Right lobe of liver (tissue), 6 donors: ENCODE data around the gene HIBADH. TPM values are rescaled to one million over a fixed set of nuclear protein-coding genes. Genes with fewer than 3 reads are reported as not detected.
"Not testable (repeated sequence)": the region's sequence is repeated elsewhere in the genome, so short reads cannot be mapped to it uniquely, and the experiment has no call there.

Experiments used
- ATAC-seq, 4 donors: fragments of 200-7000 bp; cut with Tn5 transposase; one replicate each; pipeline ENCODE4 v1.9.1; 2020; ENCODE audit warnings: mild to moderate bottlenecking in 4 of 4, moderate library complexity in 4 of 4
- DNase-seq, 3 donors: peaks; one replicate each; pipeline ENCODE4 v3.0.0-alpha.2; 2020
- H3K27ac ChIP-seq, 3 donors: fragments of 200-600 bp; one replicate each; pipeline ENCODE4 v1.8.0; 2022
- H3K27me3 ChIP-seq, 2 donors: fragments of 200-600 bp; one replicate each; pipeline ENCODE4 v1.8.0; 2022
- H3K36me3 ChIP-seq, 4 donors: fragments of 200-600 bp; sonication (generic) in 1 of 4; one replicate each; pipeline versions ENCODE4 v1.5.1 to v1.8.0; 2017 to 2022; ENCODE audit warnings: control low read depth in 1 of 4
- H3K4me1 ChIP-seq, 4 donors: fragments of 200-600 bp; sonication (generic) in 1 of 4; one replicate each; pipeline versions ENCODE4 v1.5.1 to v1.8.0; 2017 to 2022; ENCODE audit warnings: control low read depth in 1 of 4
- H3K4me3 ChIP-seq, 3 donors: fragments of 200-600 bp; one replicate each; pipeline ENCODE4 v1.8.0; 2022
- H3K9me3 ChIP-seq, 4 donors: fragments of 200-600 bp; sonication (generic) in 1 of 4; one replicate each; pipeline versions ENCODE4 v1.5.1 to v1.8.0; 2017 to 2022; ENCODE audit warnings: control low read depth in 1 of 4
- CTCF ChIP-seq, 4 donors: fragments of 200-600 bp in 3 of 4; fragments of 450-650 bp in 1 of 4; IDR thresholded peaks; one replicate each; pipeline versions ENCODE4 v1.5.1 to v1.8.0; 2016 to 2022; ENCODE audit warnings: antibody characterized with exemption in 4 of 4, mild to moderate bottlenecking in 2 of 4
- POLR2A ChIP-seq: fragments of 450-650 bp; IDR thresholded peaks from one replicate; pipeline ENCODE4 v1.6.1; 2017; ENCODE audit warnings: antibody characterized with exemption, mild to moderate bottlenecking
- WGBS: methylation state at CpG from one replicate; pipeline ENCODE4 v1.1.6; 2018; ENCODE audit warnings: low coverage, low lambda C conversion rate; ENCODE audit not compliant: insufficient coverage; ENCODE audit errors: missing lambda C conversion rate; 5-methylcytosine and 5-hydroxymethylcytosine counted together
- intact Hi-C, 2 donors: fragments of 100-400 bp; cut with DNase I; formaldehyde crosslinking; loops; one replicate each; pipeline versions ENCODE4 v1.11.2 to v1.14.1; 2022
- total RNA-seq, 6 experiments: library from RNA; depleted of rRNA in 2 of 6; stranded (reverse); fragments of >200 nt in 2 of 6; fragmentation: NEBNext Ultra II Directional in 3 of 6; extraction: Animal tissue kit (Norgen Biotek cat#: 25700) in 3 of 6; gene quantifications; one replicate each; pipeline versions ENCODE4 v1.1.0 to v1.2.4, GENCODE V29; 2016 to 2023
- donor health status: DM: no; HTN: yes; CAD: no.
- donor health status: DM: no; HTN: no; CAD: no.
- donor health status: DM: no; HTN: no; CAD: no.
- donor health status: DM: no; HTN: yes; CAD: no.
- donor health status: DM: no; HTN: yes; CAD: no.

HIBADH gene
- total RNA-seq, 6 experiments from 2014 or later, result 64.9 to 143 (median 67.2) TPM

DNA sequence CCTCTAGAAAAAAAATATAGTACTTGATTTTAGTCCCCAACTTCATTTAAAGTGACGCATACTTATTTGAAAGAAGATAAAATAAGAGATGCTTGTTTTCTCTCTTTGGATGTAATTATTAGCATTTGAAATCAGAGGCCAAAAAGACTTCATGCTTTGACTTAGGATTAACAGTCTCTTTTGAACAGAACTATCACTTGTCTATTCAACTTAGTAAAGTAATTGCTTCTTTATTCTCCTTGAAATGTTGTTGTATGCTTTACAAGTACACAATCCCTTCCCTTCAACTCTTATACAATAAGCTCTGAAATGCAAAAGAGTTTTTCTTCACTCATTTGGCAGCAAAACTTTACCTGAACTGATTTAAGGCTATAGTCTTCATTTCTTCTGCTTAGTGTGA is 80.8 kb downstream of the HIBADH start:
- WGBS, result 100% methylated on average over 1 of the region's 1 CpG
- ATAC-seq, result no peak
- TF ChIP-seq CTCF (IDR thresholded peaks at IDR 0.05) (no peak), POLR2A (no peak)

DNA sequence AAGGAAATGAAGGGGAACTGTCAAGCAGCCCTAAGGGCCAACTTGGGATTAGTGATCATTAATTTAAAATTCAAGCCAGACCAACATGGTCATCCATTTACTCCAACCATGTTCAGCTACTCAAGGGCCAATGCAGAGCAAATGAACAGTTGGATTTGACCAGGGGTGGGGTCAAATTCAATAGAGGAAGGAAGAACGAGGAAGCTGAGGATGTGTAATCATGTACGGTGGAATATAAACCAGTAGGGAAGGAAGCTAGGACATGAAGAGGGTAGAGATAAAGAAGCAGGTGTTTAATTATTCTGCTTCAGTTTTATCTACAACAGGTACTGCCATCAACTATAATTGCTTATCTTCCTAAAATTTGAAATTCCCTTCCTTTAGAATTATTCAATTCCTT is 81.6 kb downstream of the HIBADH start:
- DNase-seq (no peak), ATAC-seq (no peak)
- 75% methylated on average over 2 of the region's 2 CpGs for WGBS
- no peaks in the 10 kb centered on the region for H3K36me3 ChIP-seq
- H3K27me3 ChIP-seq, result no peaks in the 10 kb centered on the region
- no peak overlapping the region for H3K27ac ChIP-seq
- TF ChIP-seq POLR2A (no peak), CTCF (IDR thresholded peaks at IDR 0.05) (no peak)
- peaks cover 0 to 19% (median 0%) of the 10 kb centered on the region in 4 donors for H3K4me1 ChIP-seq
- no peak overlapping the region for H3K4me3 ChIP-seq
- intact Hi-C loops, result no loop called here
- no peaks in the 10 kb centered on the region for H3K9me3 ChIP-seq

More for the DNA sequence above, 80.8 kb downstream of the HIBADH start:
- no peaks in the 10 kb centered on the region for H3K27me3 ChIP-seq
- H3K4me3 ChIP-seq, result no peak overlapping the region
- peaks cover 0 to 19% (median 0%) of the 10 kb centered on the region in 4 donors for H3K4me1 ChIP-seq
- intact Hi-C loops, result no loop called here
- no peak overlapping the region for H3K27ac ChIP-seq
- H3K9me3 ChIP-seq, result no peaks in the 10 kb centered on the region
- H3K36me3 ChIP-seq, result no peaks in the 10 kb centered on the region
- DNase-seq, result no peak

DNA sequence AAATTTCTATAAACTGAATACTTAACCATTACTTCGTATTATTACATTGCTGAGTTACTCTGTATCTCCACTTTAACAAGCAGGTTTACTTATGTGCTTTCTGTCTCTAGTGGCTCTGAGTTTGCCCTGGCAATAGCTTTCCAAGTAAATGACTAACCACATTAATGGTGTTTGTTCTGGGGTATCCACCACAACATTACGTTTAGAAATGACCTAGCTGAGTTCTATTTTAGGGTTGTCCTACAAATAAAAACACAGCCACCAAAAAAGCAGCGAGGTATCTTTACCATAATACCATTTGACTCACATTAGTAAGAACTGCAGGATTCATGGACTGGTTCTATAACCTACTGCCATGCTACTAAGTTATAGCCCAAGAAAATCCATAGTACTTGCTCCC is 83.1 kb downstream of the HIBADH start:
- Histone ChIP-seq H3K4me3 (no peak overlapping the region), H3K4me1 (peaks cover 0 to 19% (median 0%) of the 10 kb centered on the region in 4 donors), H3K27ac (no peak overlapping the region), H3K9me3 (no peaks in the 10 kb centered on the region), H3K36me3 (no peaks in the 10 kb centered on the region), H3K27me3 (no peaks in the 10 kb centered on the region)
- ATAC-seq (peak; percentile 42 to 55 (median 47)), DNase-seq (no peak)
- intact Hi-C loops, result no loop called here
- TF ChIP-seq CTCF (IDR thresholded peaks at IDR 0.05) (no peak), POLR2A (no peak)
- 21% methylated on average over 3 of the region's 3 CpGs for WGBS

DNA sequence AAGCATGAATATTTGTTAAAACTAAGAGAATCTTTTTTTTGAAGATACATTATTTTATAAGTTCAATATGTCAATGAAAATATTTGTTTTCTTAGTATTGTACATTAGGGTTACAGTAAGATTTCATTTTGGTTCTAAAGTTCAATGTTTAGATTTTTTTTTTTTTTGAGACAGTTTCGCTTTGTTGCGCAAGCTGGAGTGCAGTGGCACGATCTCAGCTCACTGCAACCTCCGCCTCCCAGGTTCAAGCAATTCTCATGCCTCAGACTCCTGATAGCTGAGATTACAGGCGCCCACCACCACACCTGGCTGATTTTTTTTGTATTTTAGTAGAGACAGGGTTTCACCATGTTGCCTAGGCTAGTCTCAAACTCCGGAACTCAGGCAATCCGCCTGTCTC is 84.5 kb downstream of the HIBADH start:
- H3K9me3 ChIP-seq, intact Hi-C loops, H3K4me3 ChIP-seq, H3K36me3 ChIP-seq, H3K27me3 ChIP-seq: not testable (repeated sequence)
- peak overlapping the region in 1 of 3 donors; percentile 1 for H3K27ac ChIP-seq
- 41% methylated on average over 7 of the region's 7 CpGs for WGBS
- H3K4me1 ChIP-seq, result peaks cover 0 to 19% (median 0%) of the 10 kb centered on the region in 4 donors
- ATAC-seq (peak; percentile 17 to 57 (median 52)), DNase-seq (peak in 1 of 3 donors; percentile 24)

DNA sequence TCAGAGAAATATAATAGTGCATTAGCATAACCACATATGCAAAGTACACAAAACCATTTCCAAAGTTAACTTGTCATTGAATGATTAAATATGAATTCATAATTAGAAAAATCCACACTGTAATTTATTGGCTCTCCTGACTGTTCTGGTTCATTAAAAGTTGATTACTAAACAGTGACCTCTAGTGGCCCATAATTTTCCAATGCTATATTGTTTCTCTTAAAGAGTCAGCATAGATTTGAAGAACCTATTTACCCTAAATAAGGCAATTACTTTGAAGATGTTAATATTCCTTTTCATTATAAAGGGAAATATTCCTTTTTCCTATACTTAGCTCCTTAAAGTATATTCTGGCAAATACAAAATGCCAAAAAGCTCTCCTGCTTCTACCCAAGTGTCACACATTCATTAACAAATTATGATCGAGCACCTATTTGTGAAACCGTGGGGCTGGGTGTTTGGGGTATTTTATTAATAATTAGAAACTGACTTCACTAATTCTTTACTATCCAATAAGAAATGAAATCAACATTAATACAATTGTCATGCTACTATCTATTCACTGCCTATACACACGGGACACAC is 86.2 kb downstream of the HIBADH start:
- DNase-seq (no peak), ATAC-seq (peak; percentile 65 to 72 (median 68))
- intact Hi-C loops, result no loop called here
- Histone ChIP-seq H3K4me3 (no peak overlapping the region), H3K36me3 (no peaks in the 10 kb centered on the region), H3K27me3 (no peaks in the 10 kb centered on the region), H3K4me1 (peaks cover 0 to 19% (median 0%) of the 10 kb centered on the region in 4 donors), H3K9me3 (no peaks in the 10 kb centered on the region), H3K27ac (no peak overlapping the region)
- 68% methylated on average over 3 of the region's 3 CpGs for WGBS
- TF ChIP-seq CTCF (IDR thresholded peaks at IDR 0.05), result peak; percentile 52 to 76 (median 67)
- no peak for TF ChIP-seq POLR2A
